Spinal cord (tissue), 4 donors: ENCODE results near the gene SERPINA3. TPM values are rescaled to one million over a fixed set of nuclear protein-coding genes. Genes with fewer than 3 reads are reported as not detected.

Experiments used
- polyA plus RNA-seq, 2 donors: library from polyadenylated mRNA; unstranded; fragments of 120-200 nt; gene quantifications; one replicate each; pipeline ENCODE4 v1.2.1, GENCODE V29; 2013; ENCODE audit not compliant: insufficient read length in 2 of 2
- total RNA-seq, 2 donors: library from RNA; depleted of rRNA in 1 of 2; stranded (reverse); fragments of 120-200 nt in 1 of 2; fragments of >200 nt in 1 of 2; gene quantifications; one replicate each; pipeline versions ENCODE4 v1.2.3 to v1.2.4, GENCODE V29; 2013 to 2014

SERPINA3 gene
- total and polyA plus RNA-seq, 4 donors: 0.78 to 3.0 (median 1.2) TPM

Other genes with a start within 250 kb of the SERPINA3 start
- gene SERPINA2, start 245.7 kb upstream of the SERPINA3 start, total RNA-seq: not detected
- not detected for gene SERPINA2, start 245.7 kb upstream of the SERPINA3 start, polyA plus RNA-seq
- 1 to 10 TPM; 5.9 to 8.6 TPM for gene SERPINA1, start 223.8 kb upstream of the SERPINA3 start, total RNA-seq
- gene SERPINA1, start 223.8 kb upstream of the SERPINA3 start, polyA plus RNA-seq: 1 to 10 TPM; 3.8 to 6.6 TPM
- under 1 TPM in 1 of 2 donors, not detected in 1; 0.11 TPM for gene SERPINA11, start 159.6 kb upstream of the SERPINA3 start, total RNA-seq
- gene SERPINA11, start 159.6 kb upstream of the SERPINA3 start, polyA plus RNA-seq: not detected
- not detected for gene SERPINA9, start 136.2 kb upstream of the SERPINA3 start, total RNA-seq
- not detected for gene SERPINA9, start 136.2 kb upstream of the SERPINA3 start, polyA plus RNA-seq
- not detected for gene SERPINA12, start 102.9 kb upstream of the SERPINA3 start, total RNA-seq
- under 1 TPM in 1 of 2 donors, not detected in 1; 0.13 TPM for gene SERPINA12, start 102.9 kb upstream of the SERPINA3 start, polyA plus RNA-seq
- gene SERPINA4, start 50.9 kb upstream of the SERPINA3 start, total RNA-seq: not detected
- gene SERPINA4, start 50.9 kb upstream of the SERPINA3 start, polyA plus RNA-seq: not detected
- 1 to 10 TPM in 1 of 2 donors, under 1 TPM in 1; 0.89 to 1.6 TPM for gene SERPINA5, start 31.0 kb upstream of the SERPINA3 start, total RNA-seq
- 1 to 10 TPM; 1.1 to 2.2 TPM for gene SERPINA5, start 31.0 kb upstream of the SERPINA3 start, polyA plus RNA-seq
- gene GSC, start 157.7 kb downstream of the SERPINA3 start, total RNA-seq: under 1 TPM in 1 of 2 donors, not detected in 1; 0.99 TPM
- gene GSC, start 157.7 kb downstream of the SERPINA3 start, polyA plus RNA-seq: not detected